ENCODE measurements around the gene SDK1. TPM values are rescaled to one million over a fixed set of nuclear protein-coding genes. Genes with fewer than 3 reads are reported as not detected.

Gene SDK1
- total RNA-seq, 4 donors from 2014 or later, result 3.7 to 80.9 (median 13.1) TPM

DNA sequence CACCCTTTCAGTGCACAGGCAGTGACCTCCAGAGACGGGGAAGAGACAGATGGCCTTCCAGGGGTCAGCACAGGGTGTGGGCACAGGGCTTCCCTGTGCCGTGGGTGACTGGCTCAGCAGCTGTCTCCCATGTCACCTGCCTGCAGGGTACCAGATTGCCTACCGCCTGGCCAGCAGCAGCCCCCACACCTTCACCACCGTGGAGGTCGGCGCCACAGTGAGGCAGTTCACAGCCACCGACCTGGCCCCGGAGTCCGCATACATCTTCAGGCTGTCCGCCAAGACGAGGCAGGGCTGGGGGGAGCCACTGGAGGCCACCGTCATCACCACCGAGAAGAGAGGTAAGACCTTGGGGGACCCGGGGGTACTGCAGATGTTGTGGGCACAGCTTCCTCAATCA, 844.5 kb downstream of the SDK1 start:
- Histone ChIP-seq H3K9me3 (no peaks in the 10 kb centered on the region), H3K4me3 (no peak overlapping the region), H3K36me3 (no peaks in the 10 kb centered on the region), H3K4me1 (no peaks in the 10 kb centered on the region), H3K27me3 (no peaks in the 10 kb centered on the region), H3K27ac (no peak overlapping the region)
- TF ChIP-seq, protein P1, sequence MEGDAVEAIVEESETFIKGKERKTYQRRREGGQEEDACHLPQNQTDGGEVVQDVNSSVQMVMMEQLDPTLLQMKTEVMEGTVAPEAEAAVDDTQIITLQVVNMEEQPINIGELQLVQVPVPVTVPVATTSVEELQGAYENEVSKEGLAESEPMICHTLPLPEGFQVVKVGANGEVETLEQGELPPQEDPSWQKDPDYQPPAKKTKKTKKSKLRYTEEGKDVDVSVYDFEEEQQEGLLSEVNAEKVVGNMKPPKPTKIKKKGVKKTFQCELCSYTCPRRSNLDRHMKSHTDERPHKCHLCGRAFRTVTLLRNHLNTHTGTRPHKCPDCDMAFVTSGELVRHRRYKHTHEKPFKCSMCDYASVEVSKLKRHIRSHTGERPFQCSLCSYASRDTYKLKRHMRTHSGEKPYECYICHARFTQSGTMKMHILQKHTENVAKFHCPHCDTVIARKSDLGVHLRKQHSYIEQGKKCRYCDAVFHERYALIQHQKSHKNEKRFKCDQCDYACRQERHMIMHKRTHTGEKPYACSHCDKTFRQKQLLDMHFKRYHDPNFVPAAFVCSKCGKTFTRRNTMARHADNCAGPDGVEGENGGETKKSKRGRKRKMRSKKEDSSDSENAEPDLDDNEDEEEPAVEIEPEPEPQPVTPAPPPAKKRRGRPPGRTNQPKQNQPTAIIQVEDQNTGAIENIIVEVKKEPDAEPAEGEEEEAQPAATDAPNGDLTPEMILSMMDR (IDR thresholded peaks at IDR 0.05), result no peak
- no peak for TF ChIP-seq POLR2A (IDR thresholded peaks at IDR 0.05)
- no peak for DNase-seq

DNA sequence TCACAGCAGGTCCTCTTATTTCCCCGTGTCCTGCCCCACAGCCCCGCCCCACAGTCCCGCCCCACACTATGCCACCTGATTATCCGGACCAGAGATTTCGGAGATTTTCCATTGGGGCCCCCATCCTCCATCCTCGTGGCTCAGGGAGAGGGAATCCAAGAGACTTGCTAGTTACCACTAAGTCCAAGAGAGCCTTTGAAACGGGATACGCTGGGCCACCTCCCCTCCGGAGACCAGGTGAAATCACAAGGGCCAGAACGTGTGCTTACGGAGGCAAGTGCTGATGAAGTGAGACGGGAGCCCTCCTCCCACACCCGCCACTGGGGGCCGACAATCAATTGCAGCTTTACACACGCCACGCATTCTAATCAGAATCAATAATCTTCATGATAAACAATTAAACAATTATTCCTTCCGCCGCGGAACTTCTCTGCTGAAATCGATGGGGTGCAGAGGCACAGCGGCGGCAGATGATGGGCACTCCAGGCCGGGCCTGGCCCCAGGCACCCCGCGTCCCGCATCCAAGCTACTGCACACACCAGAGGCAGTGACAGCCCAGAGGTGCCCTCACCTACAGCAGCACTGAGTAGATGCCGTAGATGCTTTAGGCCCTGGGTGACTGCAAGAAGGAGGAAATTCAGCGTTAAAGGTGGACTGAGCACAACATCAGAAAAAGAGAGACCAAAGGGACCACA, 847.0 kb downstream of the SDK1 start:
- Histone ChIP-seq H3K4me1 (no peaks in the 10 kb centered on the region), H3K9me3 (no peaks in the 10 kb centered on the region), H3K27ac (no peak overlapping the region), H3K36me3 (no peaks in the 10 kb centered on the region), H3K4me3 (no peak overlapping the region), H3K27me3 (no peaks in the 10 kb centered on the region)
- no peak for DNase-seq
- no peak for TF ChIP-seq POLR2A (IDR thresholded peaks at IDR 0.05)
- TF ChIP-seq, protein P1 (IDR thresholded peaks at IDR 0.05), result no peak

DNA sequence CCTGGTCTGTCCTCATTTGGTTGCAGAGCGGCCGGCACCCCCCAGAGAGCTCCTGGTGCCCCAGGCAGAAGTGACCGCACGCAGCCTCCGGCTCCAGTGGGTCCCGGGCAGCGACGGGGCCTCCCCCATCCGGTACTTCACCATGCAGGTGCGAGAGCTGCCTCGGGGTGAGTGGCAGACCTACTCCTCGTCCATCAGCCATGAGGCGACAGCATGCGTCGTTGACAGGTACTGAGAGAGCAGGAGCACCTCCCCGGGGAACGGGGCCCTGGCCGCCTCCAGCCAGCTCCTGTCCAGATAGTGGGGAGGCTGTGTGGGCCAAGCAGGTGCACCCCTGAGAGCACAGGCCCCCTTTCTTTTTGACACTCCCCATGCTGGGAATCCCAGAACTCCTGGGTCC, 848.2 kb downstream of the SDK1 start:
- Histone ChIP-seq H3K36me3 (no peaks in the 10 kb centered on the region), H3K27me3 (no peaks in the 10 kb centered on the region), H3K27ac (no peak overlapping the region), H3K4me3 (no peak overlapping the region), H3K4me1 (no peaks in the 10 kb centered on the region), H3K9me3 (no peaks in the 10 kb centered on the region)
- DNase-seq, result no peak
- TF ChIP-seq POLR2A (IDR thresholded peaks at IDR 0.05), result no peak
- TF ChIP-seq, protein P1 (IDR thresholded peaks at IDR 0.05), result no peak

DNA sequence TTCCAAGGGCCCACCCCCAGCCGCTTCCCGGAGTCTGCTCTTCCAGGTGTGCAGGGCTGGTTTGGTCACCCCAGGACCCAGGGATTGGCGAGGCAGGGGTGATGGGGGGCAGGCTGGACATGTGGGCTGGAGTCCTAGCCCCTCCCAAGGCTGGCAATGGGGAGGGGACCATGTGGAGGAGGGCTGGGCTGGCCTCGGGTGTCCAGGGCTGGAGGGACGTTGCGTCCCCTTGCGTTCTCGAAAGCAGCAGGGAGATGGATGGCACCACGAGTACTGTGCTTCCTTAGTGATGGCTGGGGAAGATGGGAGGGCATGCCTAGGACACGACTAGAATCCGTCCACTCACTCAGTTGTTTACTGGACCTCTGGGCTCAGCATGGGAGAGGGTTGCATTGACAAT, 848.6 kb downstream of the SDK1 start:
- TF ChIP-seq POLR2A (IDR thresholded peaks at IDR 0.05), result no peak
- TF ChIP-seq, protein P1 (IDR thresholded peaks at IDR 0.05), result no peak
- Histone ChIP-seq H3K36me3 (no peaks in the 10 kb centered on the region), H3K9me3 (no peaks in the 10 kb centered on the region), H3K27me3 (no peaks in the 10 kb centered on the region), H3K4me3 (no peak overlapping the region), H3K4me1 (no peaks in the 10 kb centered on the region), H3K27ac (no peak overlapping the region)
- no peak for DNase-seq

DNA sequence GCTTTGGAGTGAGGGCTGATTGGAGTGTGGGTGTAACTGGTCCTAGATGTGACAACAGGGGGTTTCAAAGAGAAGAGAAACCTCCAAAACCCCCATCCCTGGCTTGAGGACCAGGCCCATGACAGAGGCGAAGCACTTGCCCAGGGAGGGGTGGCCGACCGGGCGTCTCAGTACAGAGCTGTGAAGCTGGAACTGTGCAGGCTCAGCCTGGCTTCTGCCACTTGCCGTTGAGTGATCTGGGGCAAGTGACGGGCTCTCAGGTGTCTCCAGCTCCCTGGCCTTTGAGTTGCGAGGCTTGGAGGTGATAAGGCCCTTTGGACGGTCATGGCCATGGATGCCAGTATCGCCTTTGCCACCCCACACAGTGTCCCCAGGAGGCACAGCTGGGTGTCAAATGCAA, 849.7 kb downstream of the SDK1 start:
- Histone ChIP-seq H3K9me3 (no peaks in the 10 kb centered on the region), H3K27ac (no peak overlapping the region), H3K4me1 (no peaks in the 10 kb centered on the region), H3K27me3 (no peaks in the 10 kb centered on the region), H3K4me3 (no peak overlapping the region), H3K36me3 (no peaks in the 10 kb centered on the region)
- no peak for TF ChIP-seq POLR2A (IDR thresholded peaks at IDR 0.05)
- TF ChIP-seq, protein P1 (IDR thresholded peaks at IDR 0.05), result no peak
- no peak for DNase-seq
